Naive thymus-derived CD4-positive, alpha-beta T cell (primary cell): Measurements from ENCODE around the gene SLX4IP. TPM values are rescaled to one million over a fixed set of nuclear protein-coding genes. Genes with fewer than 3 reads are reported as not detected.

Experiments used
- microRNA-seq: library from miRNA; unstranded; fragments of <30 nt; microRNA quantifications from one replicate; pipeline ENCODE4 v1.2.0, GENCODE V29; 2022; ENCODE audit warnings: borderline microRNAs expressed
- polyA plus RNA-seq, 2 donors: library from polyadenylated mRNA; unstranded; fragments of 300-500 nt; fragmentation: Illumina TruSeq; gene quantifications; one replicate each; pipeline ENCODE4 v1.2.3, GENCODE V29; 2021
- total RNA-seq, 6 experiments: library from RNA in 5 of 6; stranded (reverse) in 5 of 6; gene quantifications; 1 replicate in 5 of 6; 2 replicates in 1 of 6; pipeline ENCODE4 v1.2.3 and lab custom pipeline; 2021 to 2026

The SLX4IP gene
- total and polyA plus RNA-seq, 7 experiments from 2014 or later: 1.6 to 8.2 (median 5.3) TPM

Small RNA genes lying within 50 kb of the gene (microRNA-seq; reads per million reads assigned to microRNA genes)
- gene MIR6870: not detected

Other genes starting within 250 kb of the SLX4IP start
- gene SNAP25, start 216.5 kb upstream of the SLX4IP start, total RNA-seq: under 1 TPM in 1 of 5 experiments, not detected in 4; 0.39 TPM
- gene SNAP25, start 216.5 kb upstream of the SLX4IP start, polyA plus RNA-seq: under 1 TPM in 1 of 2 donors, not detected in 1; 0.11 TPM
- gene MKKS, start 1.1 kb upstream of the SLX4IP start, total RNA-seq: 10 to 100 TPM in 2 of 5 experiments, 1 to 10 TPM in 3; 4.5 to 16.5 (median 9.8) TPM
- gene MKKS, start 1.1 kb upstream of the SLX4IP start, polyA plus RNA-seq: 10 to 100 TPM; 36.4 to 38.6 TPM
- gene JAG1, start 238.7 kb downstream of the SLX4IP start, total RNA-seq: 1 to 10 TPM in 2 of 5 experiments, under 1 TPM in 1, not detected in 2; 0.46 to 7.0 (median 2.6) TPM
- gene JAG1, start 238.7 kb downstream of the SLX4IP start, polyA plus RNA-seq: under 1 TPM; 0.07 to 0.62 TPM